Kidney epithelial cell (primary cell): ENCODE results near the gene CPED1. TPM values are rescaled to one million over a fixed set of nuclear protein-coding genes. Genes with fewer than 3 reads are reported as not detected.
"Not testable (repeated sequence)": the region's sequence is repeated elsewhere in the genome, so short reads cannot be mapped to it uniquely, and the experiment has no call there.

Source experiments
- DNase-seq: peaks from one replicate; pipeline ENCODE4 v3.0.0-alpha.2; 2010; ENCODE audit warnings: low read depth
- H3K27me3 ChIP-seq: 2 replicates; pipeline ENCODE4 v1.6.0; 2011; ENCODE audit warnings: low read length; ENCODE audit not compliant: control insufficient read depth, insufficient read depth
- H3K36me3 ChIP-seq: 2 replicates; pipeline ENCODE4 v1.5.1; 2011; ENCODE audit warnings: low read length; ENCODE audit not compliant: control insufficient read depth, insufficient read depth
- H3K4me3 ChIP-seq: 2 replicates; pipeline ENCODE4 v1.5.1; 2011; ENCODE audit warnings: low read depth, mild to moderate bottlenecking, control low read depth, low read length
- total RNA-seq: library from RNA; depleted of rRNA; stranded (reverse); fragments of >200 nt; gene quantifications from 2 replicates; pipeline ENCODE4 v1.2.3, GENCODE V29; 2015
- TF ChIP-seq, protein P1 (sequence below): IDR thresholded peaks from 2 replicates; pipeline ENCODE4 v1.5.1; 2011; ENCODE audit warnings: mild to moderate bottlenecking, moderate library complexity, low read length, control low read depth, inconsistent platforms; ENCODE audit not compliant: insufficient read depth, poor library complexity, severe bottlenecking

CPED1 gene
- total RNA-seq, 1 donor from 2014 or later: 3.2 TPM

DNA sequence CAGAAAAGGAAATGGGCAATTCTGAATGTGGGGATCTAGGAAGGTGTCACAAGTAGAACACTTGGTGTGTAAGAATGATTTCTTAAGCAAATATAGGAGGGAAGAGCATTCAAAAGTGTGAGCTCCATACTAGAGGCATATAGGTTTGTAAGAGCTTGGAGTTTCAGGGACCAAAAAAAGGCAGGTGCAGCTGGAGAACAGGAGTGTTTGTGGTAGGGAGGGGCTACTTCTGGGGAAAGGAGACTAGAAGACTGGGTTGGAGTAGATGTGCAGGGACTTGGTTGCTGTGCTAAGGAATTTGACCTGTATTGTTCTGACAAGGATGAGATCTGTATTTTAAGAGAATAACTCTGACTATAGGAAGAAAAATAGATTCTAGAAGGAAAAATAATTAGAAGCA lies 46.4 kb downstream of the CPED1 start:
- Histone ChIP-seq H3K27me3 (no peaks in the 10 kb centered on the region), H3K36me3 (no peaks in the 10 kb centered on the region), H3K4me3 (no peak overlapping the region)
- DNase-seq: no peak
- TF ChIP-seq, protein P1, sequence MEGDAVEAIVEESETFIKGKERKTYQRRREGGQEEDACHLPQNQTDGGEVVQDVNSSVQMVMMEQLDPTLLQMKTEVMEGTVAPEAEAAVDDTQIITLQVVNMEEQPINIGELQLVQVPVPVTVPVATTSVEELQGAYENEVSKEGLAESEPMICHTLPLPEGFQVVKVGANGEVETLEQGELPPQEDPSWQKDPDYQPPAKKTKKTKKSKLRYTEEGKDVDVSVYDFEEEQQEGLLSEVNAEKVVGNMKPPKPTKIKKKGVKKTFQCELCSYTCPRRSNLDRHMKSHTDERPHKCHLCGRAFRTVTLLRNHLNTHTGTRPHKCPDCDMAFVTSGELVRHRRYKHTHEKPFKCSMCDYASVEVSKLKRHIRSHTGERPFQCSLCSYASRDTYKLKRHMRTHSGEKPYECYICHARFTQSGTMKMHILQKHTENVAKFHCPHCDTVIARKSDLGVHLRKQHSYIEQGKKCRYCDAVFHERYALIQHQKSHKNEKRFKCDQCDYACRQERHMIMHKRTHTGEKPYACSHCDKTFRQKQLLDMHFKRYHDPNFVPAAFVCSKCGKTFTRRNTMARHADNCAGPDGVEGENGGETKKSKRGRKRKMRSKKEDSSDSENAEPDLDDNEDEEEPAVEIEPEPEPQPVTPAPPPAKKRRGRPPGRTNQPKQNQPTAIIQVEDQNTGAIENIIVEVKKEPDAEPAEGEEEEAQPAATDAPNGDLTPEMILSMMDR: no peak

DNA sequence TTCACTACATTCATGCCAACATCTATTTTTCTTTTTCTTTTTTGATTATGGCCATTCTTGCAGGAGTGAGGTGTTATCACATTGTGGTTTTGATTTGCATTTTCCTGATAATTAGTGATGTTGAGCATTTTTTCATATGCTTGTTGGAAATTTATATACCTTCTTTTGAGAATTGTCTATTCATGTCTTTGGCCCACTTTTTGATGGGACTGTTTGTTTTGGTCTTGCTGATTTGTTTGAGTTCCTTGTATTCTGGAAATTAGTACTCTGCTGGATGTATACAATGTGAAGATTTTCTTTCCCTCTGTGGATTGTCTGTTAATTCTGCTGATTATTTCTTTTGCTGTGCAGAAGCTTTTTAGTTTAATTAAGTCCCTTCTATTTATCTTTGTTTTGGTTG lies 48.3 kb downstream of the CPED1 start:
- DNase-seq: not testable (repeated sequence)

DNA sequence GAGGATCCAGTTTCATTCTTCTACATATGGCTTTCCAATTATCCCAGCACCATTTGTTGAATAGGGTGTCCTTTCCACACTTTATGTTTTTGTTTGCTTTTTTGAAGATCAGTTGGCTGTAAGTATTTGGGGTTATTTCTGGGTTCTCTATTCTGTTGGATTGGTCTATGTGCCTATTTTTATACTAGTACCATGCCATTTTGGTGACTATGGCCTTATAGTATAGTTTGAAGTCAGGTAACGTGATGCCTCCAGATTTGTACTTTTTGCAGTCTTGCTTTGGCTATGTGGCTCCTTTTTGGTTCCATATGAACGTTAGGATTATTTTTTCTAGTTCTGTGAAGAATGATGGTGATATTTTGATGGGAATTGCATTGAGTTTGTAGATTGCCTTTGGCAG lies 48.8 kb downstream of the CPED1 start:
- not testable (repeated sequence) for DNase-seq, H3K27me3 ChIP-seq, H3K4me3 ChIP-seq, H3K36me3 ChIP-seq

More for the DNA sequence above, 48.3 kb downstream of the CPED1 start:
- H3K27me3 ChIP-seq, H3K36me3 ChIP-seq, H3K4me3 ChIP-seq: not testable (repeated sequence)

DNA sequence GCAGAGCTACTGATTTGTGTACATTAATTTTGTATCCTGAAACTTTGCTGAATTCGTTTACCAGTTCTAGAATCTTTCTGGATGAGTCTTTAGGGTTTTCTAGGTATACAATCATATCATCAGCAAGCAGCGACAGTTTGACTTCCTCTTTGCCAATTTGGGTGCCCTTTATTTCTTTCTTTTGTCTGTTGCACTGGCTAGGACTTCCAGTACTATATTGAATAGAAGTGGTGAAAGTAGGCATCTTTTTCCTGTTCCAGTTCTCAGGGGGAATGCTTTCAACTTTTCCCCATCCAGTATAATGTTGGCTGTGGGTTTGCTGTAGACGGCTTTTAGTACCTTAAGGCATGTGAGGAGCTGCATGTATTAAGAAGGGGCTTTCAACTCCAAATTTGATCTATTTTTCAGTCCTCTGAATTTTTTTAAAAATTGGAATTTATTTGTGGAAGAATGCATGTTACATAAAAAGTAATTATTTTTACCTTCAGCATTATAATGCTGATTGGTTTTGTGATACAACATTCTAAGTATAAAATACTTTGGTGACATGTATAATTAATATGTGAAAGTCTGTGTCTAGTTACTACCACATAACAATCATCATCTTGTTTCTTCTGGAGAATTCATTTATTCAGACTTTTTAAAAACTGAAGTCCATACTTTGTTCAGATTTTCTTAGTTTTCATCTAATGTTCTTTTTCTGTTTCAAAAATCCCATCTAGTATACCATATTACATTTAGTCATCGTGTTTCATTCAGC lies 49.6 kb downstream of the CPED1 start:
- DNase-seq: no peak
- no peak overlapping the region for H3K4me3 ChIP-seq
- no peaks in the 10 kb centered on the region for H3K36me3 ChIP-seq
- TF ChIP-seq, protein P1: no peak
- H3K27me3 ChIP-seq: no peaks in the 10 kb centered on the region

DNA sequence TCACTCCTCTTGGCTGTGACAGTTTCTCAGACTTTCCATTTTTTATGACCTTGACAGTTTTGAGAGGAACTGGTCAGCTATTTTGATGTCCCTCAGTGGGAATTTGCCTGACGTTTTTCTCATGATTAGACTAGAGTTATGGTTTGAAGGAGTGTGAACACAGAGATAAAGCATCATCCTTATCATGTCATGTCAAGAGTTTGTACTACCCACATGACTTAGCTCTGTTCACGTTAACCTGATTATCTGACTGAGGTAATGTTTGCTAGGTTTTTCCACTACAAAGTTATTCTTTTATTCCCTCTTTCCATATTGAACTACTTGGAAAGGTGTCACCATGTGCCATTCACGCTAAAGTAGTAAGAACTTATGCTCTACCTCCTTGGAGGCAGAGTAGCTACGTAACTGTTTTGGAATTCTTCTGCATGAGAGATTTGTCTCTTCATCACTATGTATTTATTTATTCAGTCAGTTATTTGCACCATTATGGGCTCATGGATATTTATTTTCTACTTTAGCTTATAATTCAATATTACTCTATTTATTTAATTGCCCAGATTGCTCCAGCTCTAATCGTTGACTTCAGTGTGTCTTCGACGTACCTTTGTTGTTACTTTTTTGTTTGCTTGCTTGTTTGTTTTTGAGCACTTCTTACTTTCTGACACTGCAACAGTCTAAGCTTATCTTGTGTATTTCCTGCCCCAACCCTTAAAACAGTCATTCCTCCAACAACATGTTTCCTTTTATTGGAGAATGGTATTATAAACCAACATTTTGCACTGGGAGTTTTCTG lies 50.4 kb downstream of the CPED1 start:
- TF ChIP-seq, protein P1: no peak
- no peaks in the 10 kb centered on the region for H3K36me3 ChIP-seq
- DNase-seq: no peak
- H3K4me3 ChIP-seq: no peak overlapping the region
- no peaks in the 10 kb centered on the region for H3K27me3 ChIP-seq

DNA sequence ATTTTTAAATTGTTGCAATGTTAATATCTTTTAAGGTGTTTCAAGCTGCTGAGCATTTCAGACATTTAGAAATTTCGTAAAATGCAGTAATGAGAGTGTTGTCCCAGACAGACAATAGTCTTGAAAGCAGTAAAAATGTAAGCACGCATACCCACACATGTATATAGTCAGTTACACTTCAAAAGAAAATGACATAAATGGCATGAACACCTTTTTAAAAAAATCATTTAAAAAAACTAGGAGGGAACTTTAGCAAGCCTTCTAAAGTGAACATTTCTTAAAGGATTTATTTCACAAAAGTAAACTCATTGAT lies 51.0 kb downstream of the CPED1 start:
- TF ChIP-seq, protein P1: no peak
- Histone ChIP-seq H3K36me3 (no peaks in the 10 kb centered on the region), H3K4me3 (no peak overlapping the region), H3K27me3 (no peaks in the 10 kb centered on the region)
- DNase-seq: no peak
